ENCODE results near the gene CFAP119.
A peak's percentile ranks its signal among the peaks of the same experiment; 100 is the strongest.

CFAP119 gene

DNA sequence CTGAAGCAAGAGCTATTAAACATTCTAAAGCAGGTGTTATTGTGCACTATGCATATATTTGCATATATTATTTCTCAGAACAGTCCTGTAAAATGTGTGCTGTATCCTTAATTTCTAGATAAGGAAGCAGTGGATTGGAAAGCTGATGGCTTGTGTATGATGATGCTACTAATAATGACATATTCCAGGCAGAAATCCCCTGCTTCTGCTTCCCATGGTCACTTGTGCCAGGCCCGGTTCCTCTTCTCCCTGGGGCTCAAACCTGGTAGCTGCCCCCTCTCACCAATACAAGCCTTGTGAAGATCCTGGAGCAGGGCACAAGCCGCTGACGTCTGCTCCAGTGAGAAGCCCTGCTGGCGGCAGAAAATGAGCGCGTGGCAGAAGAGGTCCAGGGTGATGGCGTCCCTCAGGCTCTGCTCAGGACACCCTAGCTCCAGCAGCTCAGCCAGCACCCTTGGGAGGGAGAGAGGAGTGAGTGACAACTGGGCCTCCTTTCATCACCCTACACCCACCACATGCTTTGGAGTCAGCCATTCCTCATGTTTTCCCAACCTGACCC, 1.8 kb downstream of the CFAP119 start:
- H3K9me3 ChIP-seq (replicated peaks in 1 of 2; ENCODE audit: control insufficient read depth in 2 of 2, insufficient read depth in 1 of 2, low read depth in 1 of 2, low read length in 2 of 2) = no peaks in the 10 kb centered on the region
- peaks cover 10 to 11% of the 10 kb centered on the region in 2 donors for H3K4me1 ChIP-seq (ENCODE audit: control insufficient read depth in 2 of 2, insufficient read depth in 1 of 2, low read depth in 1 of 2, low read length in 2 of 2)
- H4K8ac ChIP-seq (ENCODE audit: low read depth, low read length) = no peak overlapping the region
- no peak overlapping the region for H3K23ac ChIP-seq (ENCODE audit: low read depth, low read length, poor library complexity)
- H3K14ac ChIP-seq (ENCODE audit: low read length) = no peak overlapping the region
- no peak overlapping the region for H2BK15ac ChIP-seq (ENCODE audit: low read length)
- no peak overlapping the region for H2BK5ac ChIP-seq (ENCODE audit: low read length)
- no peak overlapping the region for H3K27ac ChIP-seq (replicated peaks; ENCODE audit: low read length)
- no peak overlapping the region for H3K18ac ChIP-seq (ENCODE audit: low read length)
- no peak overlapping the region for H4K91ac ChIP-seq (ENCODE audit: low read depth, low read length, poor library complexity)
- H3K36me3 ChIP-seq (replicated peaks in 1 of 2; ENCODE audit: control insufficient read depth in 2 of 2, insufficient read depth in 2 of 2, low read length in 2 of 2) = peaks cover 35 to 71% of the 10 kb centered on the region in 2 donors
- H3K27me3 ChIP-seq (ENCODE audit: control insufficient read depth in 3 of 3, insufficient read depth in 3 of 3, low read depth in 1 of 3, low read length in 3 of 3) = no peaks in the 10 kb centered on the region
- H3K4ac ChIP-seq (ENCODE audit: low read length) = no peak overlapping the region
- no peak overlapping the region for H3K9ac ChIP-seq (ENCODE audit: low read depth, low read length, poor library complexity)
- WGBS, 2 donors (ENCODE audit: extremely low coverage in 2 of 2, insufficient read length in 2 of 2, insufficient replicate concordance in 1 of 2) = no CpG with 5 or more reads among the region's 7 CpGs
- no peak for DNase-seq (ENCODE audit: low spot score)
- H2BK120ac ChIP-seq (ENCODE audit: low read depth, low read length) = no peak overlapping the region
- no peak overlapping the region for H3K4me2 ChIP-seq (ENCODE audit: insufficient read depth, low read length, poor library complexity, severe bottlenecking)
- H2AFZ ChIP-seq (ENCODE audit: low read length) = no peak overlapping the region
- no peak overlapping the region for H3K4me3 ChIP-seq (ENCODE audit: low read length in 2 of 2)
- H2BK12ac ChIP-seq (ENCODE audit: low read length) = peak overlapping the region; percentile 7
- H2AK5ac ChIP-seq (ENCODE audit: low read depth, low read length) = no peak overlapping the region
- peaks cover 22% of the 10 kb centered on the region for H3K79me1 ChIP-seq (ENCODE audit: low read depth, low read length)

GRCh38 chr16:30758988-30759491, 2.8 kb downstream of the CFAP119 start:
- peaks cover 24 to 71% of the 10 kb centered on the region in 2 donors for H3K36me3 ChIP-seq (replicated peaks in 1 of 2; ENCODE audit: control insufficient read depth in 2 of 2, insufficient read depth in 2 of 2, low read length in 2 of 2)
- no peak overlapping the region for H3K4me3 ChIP-seq (ENCODE audit: low read length in 2 of 2)
- peaks cover 10 to 11% of the 10 kb centered on the region in 2 donors for H3K4me1 ChIP-seq (ENCODE audit: control insufficient read depth in 2 of 2, insufficient read depth in 1 of 2, low read depth in 1 of 2, low read length in 2 of 2)
- H4K8ac ChIP-seq (ENCODE audit: low read depth, low read length) = no peak overlapping the region
- no peak overlapping the region for H3K9ac ChIP-seq (ENCODE audit: low read depth, low read length, poor library complexity)
- no peak overlapping the region for H3K23ac ChIP-seq (ENCODE audit: low read depth, low read length, poor library complexity)
- no peak overlapping the region for H3K14ac ChIP-seq (ENCODE audit: low read length)
- no peak overlapping the region for H2BK15ac ChIP-seq (ENCODE audit: low read length)
- no peak overlapping the region for H3K27ac ChIP-seq (replicated peaks; ENCODE audit: low read length)
- H3K4ac ChIP-seq (ENCODE audit: low read length) = no peak overlapping the region
- no peak overlapping the region for H3K18ac ChIP-seq (ENCODE audit: low read length)
- H3K4me2 ChIP-seq (ENCODE audit: insufficient read depth, low read length, poor library complexity, severe bottlenecking) = no peak overlapping the region
- H2BK12ac ChIP-seq (ENCODE audit: low read length) = no peak overlapping the region
- H3K79me1 ChIP-seq (ENCODE audit: low read depth, low read length) = peaks cover 15% of the 10 kb centered on the region
- no peak overlapping the region for H2BK5ac ChIP-seq (ENCODE audit: low read length)
- no peak overlapping the region for H2BK120ac ChIP-seq (ENCODE audit: low read depth, low read length)
- no peak for DNase-seq (ENCODE audit: low spot score)
- no peak overlapping the region for H2AFZ ChIP-seq (ENCODE audit: low read length)
- no peaks in the 10 kb centered on the region for H3K27me3 ChIP-seq (ENCODE audit: control insufficient read depth in 3 of 3, insufficient read depth in 3 of 3, low read depth in 1 of 3, low read length in 3 of 3)
- H2AK5ac ChIP-seq (ENCODE audit: low read depth, low read length) = no peak overlapping the region
- H3K9me3 ChIP-seq (replicated peaks in 1 of 2; ENCODE audit: control insufficient read depth in 2 of 2, insufficient read depth in 1 of 2, low read depth in 1 of 2, low read length in 2 of 2) = no peaks in the 10 kb centered on the region
- no peak overlapping the region for H4K91ac ChIP-seq (ENCODE audit: low read depth, low read length, poor library complexity)
- WGBS, 2 donors (ENCODE audit: extremely low coverage in 2 of 2, insufficient read length in 2 of 2, insufficient replicate concordance in 1 of 2) = no CpG with 5 or more reads among the region's 10 CpGs

DNA sequence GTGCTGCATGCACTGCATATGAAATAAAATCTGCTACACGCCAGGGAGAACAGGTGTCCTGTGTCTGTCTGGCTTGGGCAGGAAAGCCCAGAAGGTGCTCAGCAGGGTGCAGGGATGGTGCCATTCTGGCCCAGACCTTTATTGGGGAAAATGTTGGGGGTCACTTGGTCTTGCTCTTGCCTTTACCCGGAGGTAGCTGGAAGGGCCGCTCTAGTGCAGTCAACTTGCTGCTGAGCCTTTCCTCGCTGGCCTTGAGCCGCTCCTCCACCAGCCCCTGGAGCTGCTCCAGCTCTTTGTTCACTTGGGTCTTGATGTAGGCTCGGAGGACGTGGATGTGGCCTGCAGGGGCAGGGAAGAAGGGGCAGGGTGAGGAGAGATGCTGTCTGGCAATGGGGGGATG, 4.5 kb downstream of the CFAP119 start:
- peak overlapping the region in 1 of 2 donors; percentile 32 for H3K4me3 ChIP-seq (ENCODE audit: low read length in 2 of 2)
- no peak overlapping the region for H3K27ac ChIP-seq (replicated peaks; ENCODE audit: low read length)
- H3K79me1 ChIP-seq (ENCODE audit: low read depth, low read length) = peaks cover 6% of the 10 kb centered on the region
- no CpG with 5 or more reads among the region's 7 CpGs for WGBS, 2 donors (ENCODE audit: extremely low coverage in 2 of 2, insufficient read length in 2 of 2, insufficient replicate concordance in 1 of 2)
- no peak overlapping the region for H3K4me2 ChIP-seq (ENCODE audit: insufficient read depth, low read length, poor library complexity, severe bottlenecking)
- no peak overlapping the region for H3K14ac ChIP-seq (ENCODE audit: low read length)
- H3K23ac ChIP-seq (ENCODE audit: low read depth, low read length, poor library complexity) = no peak overlapping the region
- no peaks in the 10 kb centered on the region for H3K9me3 ChIP-seq (replicated peaks in 1 of 2; ENCODE audit: control insufficient read depth in 2 of 2, insufficient read depth in 1 of 2, low read depth in 1 of 2, low read length in 2 of 2)
- peaks cover 0 to 9% of the 10 kb centered on the region in 2 donors for H3K4me1 ChIP-seq (ENCODE audit: control insufficient read depth in 2 of 2, insufficient read depth in 1 of 2, low read depth in 1 of 2, low read length in 2 of 2)
- no peak overlapping the region for H2BK5ac ChIP-seq (ENCODE audit: low read length)
- DNase-seq (ENCODE audit: low spot score) = no peak
- no peak overlapping the region for H2AK5ac ChIP-seq (ENCODE audit: low read depth, low read length)
- H3K36me3 ChIP-seq (replicated peaks in 1 of 2; ENCODE audit: control insufficient read depth in 2 of 2, insufficient read depth in 2 of 2, low read length in 2 of 2) = peaks cover 23 to 73% of the 10 kb centered on the region in 2 donors
- H3K9ac ChIP-seq (ENCODE audit: low read depth, low read length, poor library complexity) = no peak overlapping the region
- no peak overlapping the region for H2AFZ ChIP-seq (ENCODE audit: low read length)
- no peak overlapping the region for H2BK12ac ChIP-seq (ENCODE audit: low read length)
- no peak overlapping the region for H2BK15ac ChIP-seq (ENCODE audit: low read length)
- no peak overlapping the region for H2BK120ac ChIP-seq (ENCODE audit: low read depth, low read length)
- H4K8ac ChIP-seq (ENCODE audit: low read depth, low read length) = no peak overlapping the region
- no peak overlapping the region for H3K4ac ChIP-seq (ENCODE audit: low read length)
- no peak overlapping the region for H3K18ac ChIP-seq (ENCODE audit: low read length)
- H3K27me3 ChIP-seq (ENCODE audit: control insufficient read depth in 3 of 3, insufficient read depth in 3 of 3, low read depth in 1 of 3, low read length in 3 of 3) = no peaks in the 10 kb centered on the region
- no peak overlapping the region for H4K91ac ChIP-seq (ENCODE audit: low read depth, low read length, poor library complexity)

DNA sequence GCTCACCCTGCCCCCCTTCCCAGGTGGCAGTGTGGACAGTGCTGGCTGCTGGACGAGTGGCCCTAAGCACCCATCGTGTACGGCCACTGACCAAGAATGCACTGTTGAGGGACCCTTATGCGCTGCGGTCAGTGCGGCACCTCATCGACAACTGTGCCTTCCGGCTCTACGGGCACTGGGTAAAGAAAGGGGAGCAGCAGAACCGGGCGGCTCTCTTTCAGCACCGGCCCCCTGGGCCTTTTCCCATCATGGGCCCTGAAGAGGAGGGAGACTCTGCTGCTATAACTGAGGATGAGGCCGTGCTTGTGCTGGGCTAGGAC, 5.1 kb downstream of the CFAP119 start:
- H2AK5ac ChIP-seq (ENCODE audit: low read depth, low read length) = no peak overlapping the region
- peaks cover 0 to 9% of the 10 kb centered on the region in 2 donors for H3K4me1 ChIP-seq (ENCODE audit: control insufficient read depth in 2 of 2, insufficient read depth in 1 of 2, low read depth in 1 of 2, low read length in 2 of 2)
- H2BK5ac ChIP-seq (ENCODE audit: low read length) = no peak overlapping the region
- H3K27ac ChIP-seq (replicated peaks; ENCODE audit: low read length) = no peak overlapping the region
- no peak overlapping the region for H2BK12ac ChIP-seq (ENCODE audit: low read length)
- H3K36me3 ChIP-seq (replicated peaks in 1 of 2; ENCODE audit: control insufficient read depth in 2 of 2, insufficient read depth in 2 of 2, low read length in 2 of 2) = peaks cover 23 to 75% of the 10 kb centered on the region in 2 donors
- H3K9me3 ChIP-seq (replicated peaks in 1 of 2; ENCODE audit: control insufficient read depth in 2 of 2, insufficient read depth in 1 of 2, low read depth in 1 of 2, low read length in 2 of 2) = no peaks in the 10 kb centered on the region
- peaks cover 6% of the 10 kb centered on the region for H3K79me1 ChIP-seq (ENCODE audit: low read depth, low read length)
- no peak overlapping the region for H3K18ac ChIP-seq (ENCODE audit: low read length)
- no peak overlapping the region for H3K4me2 ChIP-seq (ENCODE audit: insufficient read depth, low read length, poor library complexity, severe bottlenecking)
- H3K4me3 ChIP-seq (ENCODE audit: low read length in 2 of 2) = peak overlapping the region in 1 of 2 donors; percentile 25
- no peak overlapping the region for H4K8ac ChIP-seq (ENCODE audit: low read depth, low read length)
- H3K9ac ChIP-seq (ENCODE audit: low read depth, low read length, poor library complexity) = no peak overlapping the region
- DNase-seq (ENCODE audit: low spot score) = no peak
- H4K91ac ChIP-seq (ENCODE audit: low read depth, low read length, poor library complexity) = no peak overlapping the region
- no peaks in the 10 kb centered on the region for H3K27me3 ChIP-seq (ENCODE audit: control insufficient read depth in 3 of 3, insufficient read depth in 3 of 3, low read depth in 1 of 3, low read length in 3 of 3)
- H3K14ac ChIP-seq (ENCODE audit: low read length) = no peak overlapping the region
- H3K4ac ChIP-seq (ENCODE audit: low read length) = no peak overlapping the region
- H3K23ac ChIP-seq (ENCODE audit: low read depth, low read length, poor library complexity) = no peak overlapping the region
- WGBS, 2 donors (ENCODE audit: extremely low coverage in 2 of 2, insufficient read length in 2 of 2, insufficient replicate concordance in 1 of 2) = no CpG with 5 or more reads among the region's 13 CpGs
- no peak overlapping the region for H2BK120ac ChIP-seq (ENCODE audit: low read depth, low read length)
- no peak overlapping the region for H2AFZ ChIP-seq (ENCODE audit: low read length)
- no peak overlapping the region for H2BK15ac ChIP-seq (ENCODE audit: low read length)

Measured in neuronal stem cell (in vitro differentiated cells).